Smooth muscle cell (in vitro differentiated cells): ENCODE results near the gene CHN1. TPM values are rescaled to one million over a fixed set of nuclear protein-coding genes. Genes with fewer than 3 reads are reported as not detected.

Experiments
- DNase-seq: peaks from one replicate; lab custom pipeline; 2025; ENCODE audit not compliant: unreplicated experiment; lab: John Stamatoyannopoulos, UW
- H2AFZ ChIP-seq: fragments of 200-600 bp; sonication (generic); 2 replicates; pipeline ENCODE4 v1.6.0; 2016; ENCODE audit warnings: antibody characterized with exemption, low read depth, mild to moderate bottlenecking
- H3F3A ChIP-seq: fragments of 200-600 bp; sonication (generic); 2 replicates; pipeline ENCODE4 v1.6.0; 2017; ENCODE audit warnings: antibody characterized with exemption, low read depth
- H3K27ac ChIP-seq: fragments of 200-600 bp; sonication (generic); 2 replicates; pipeline ENCODE4 v1.5.1; 2016; ENCODE audit warnings: low read depth, mild to moderate bottlenecking
- H3K27me3 ChIP-seq: fragments of 200-600 bp; sonication (generic); 2 replicates; pipeline ENCODE4 v1.6.1; 2016; ENCODE audit warnings: low read depth, mild to moderate bottlenecking
- H3K36me3 ChIP-seq: fragments of 200-600 bp; sonication (generic); 2 replicates; pipeline ENCODE4 v1.5.1; 2016; ENCODE audit warnings: low read depth
- H3K4me1 ChIP-seq: fragments of 200-600 bp; sonication (generic); 2 replicates; pipeline ENCODE4 v1.5.1; 2016; ENCODE audit warnings: low read depth
- H3K4me2 ChIP-seq: fragments of 200-600 bp; sonication (generic); 2 replicates; pipeline ENCODE4 v1.6.0; 2016; ENCODE audit warnings: mild to moderate bottlenecking
- H3K4me3 ChIP-seq: fragments of 200-600 bp; sonication (generic); 2 replicates; pipeline ENCODE4 v1.5.1; 2016; ENCODE audit warnings: mild to moderate bottlenecking
- H3K79me2 ChIP-seq: fragments of 200-600 bp; sonication (generic); 2 replicates; pipeline ENCODE4 v1.6.0; 2016; ENCODE audit warnings: low read depth, mild to moderate bottlenecking
- H3K9ac ChIP-seq: fragments of 200-600 bp; sonication (generic); 2 replicates; pipeline ENCODE4 v1.6.0; 2016; ENCODE audit warnings: low read depth
- H3K9me3 ChIP-seq: fragments of 200-600 bp; sonication (generic); replicated peaks from 2 replicates; pipeline ENCODE4 v1.5.1; 2016; ENCODE audit warnings: low read depth
- H4K20me1 ChIP-seq: fragments of 200-600 bp; sonication (generic); 2 replicates; pipeline ENCODE4 v1.6.0; 2016; ENCODE audit warnings: low read depth
- WGBS: methylation state at CpG from one replicate; pipeline ENCODE4 v1.1.7; 2016; ENCODE audit warnings: low lambda C conversion rate; 5-methylcytosine and 5-hydroxymethylcytosine counted together
- polyA plus RNA-seq: library from polyadenylated mRNA; unstranded; fragments of >200 nt; fragmentation: Nextera tagmentation; extraction: Ambion mirVana; gene quantifications from 2 replicates; pipeline ENCODE4 v1.2.1, GENCODE V29; 2016
- total RNA-seq: library from RNA; depleted of rRNA; stranded (reverse); fragments of >200 nt; gene quantifications from 2 replicates; pipeline ENCODE4 v1.2.3, GENCODE V29; 2014
- TF ChIP-seq, protein P1 (sequence below): fragments of 200-600 bp; sonication (generic); IDR thresholded peaks from 2 replicates; pipeline ENCODE4 v1.5.1; 2017; ENCODE audit warnings: borderline replicate concordance, mild to moderate bottlenecking, antibody characterized with exemption; ENCODE audit not compliant: insufficient read depth, poor library complexity, severe bottlenecking

Gene CHN1
- total and polyA plus RNA-seq, 2 experiments from 2014 or later = 33.5 to 44.8 TPM

DNA sequence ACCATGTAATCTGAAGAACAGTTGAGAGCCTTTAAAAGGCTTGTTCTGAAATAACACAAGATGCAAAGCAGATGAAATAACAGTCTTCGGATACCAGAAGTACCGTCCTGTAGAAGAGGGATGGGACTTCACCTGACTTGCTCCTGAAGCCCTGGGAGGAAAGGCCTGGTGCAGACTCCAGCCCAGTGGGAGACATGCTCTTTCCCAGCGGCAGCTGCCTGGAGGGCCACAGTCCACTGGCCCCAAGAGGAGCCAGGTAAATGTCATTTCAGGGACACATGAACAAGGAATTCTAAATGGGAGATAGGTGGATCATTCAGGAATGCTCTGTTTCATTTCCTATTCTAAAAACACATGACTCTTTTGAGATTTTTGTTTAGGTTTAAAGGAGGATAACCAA, 22.6 kb upstream of the CHN1 start:
- Histone ChIP-seq H3K4me1 (peaks cover 17% of the 10 kb centered on the region), H3K4me3 (no peak overlapping the region), H3K79me2 (no peaks in the 10 kb centered on the region), H2AFZ (no peak overlapping the region), H3K27ac (peak overlapping the region; percentile 43), H4K20me1 (no peaks in the 10 kb centered on the region), H3K9me3 (no peaks in the 10 kb centered on the region), H3K9ac (no peak overlapping the region), H3F3A (no peaks in the 10 kb centered on the region), H3K4me2 (peak overlapping the region; percentile 78), H3K36me3 (no peaks in the 10 kb centered on the region), H3K27me3 (no peaks in the 10 kb centered on the region)
- TF ChIP-seq, protein P1, sequence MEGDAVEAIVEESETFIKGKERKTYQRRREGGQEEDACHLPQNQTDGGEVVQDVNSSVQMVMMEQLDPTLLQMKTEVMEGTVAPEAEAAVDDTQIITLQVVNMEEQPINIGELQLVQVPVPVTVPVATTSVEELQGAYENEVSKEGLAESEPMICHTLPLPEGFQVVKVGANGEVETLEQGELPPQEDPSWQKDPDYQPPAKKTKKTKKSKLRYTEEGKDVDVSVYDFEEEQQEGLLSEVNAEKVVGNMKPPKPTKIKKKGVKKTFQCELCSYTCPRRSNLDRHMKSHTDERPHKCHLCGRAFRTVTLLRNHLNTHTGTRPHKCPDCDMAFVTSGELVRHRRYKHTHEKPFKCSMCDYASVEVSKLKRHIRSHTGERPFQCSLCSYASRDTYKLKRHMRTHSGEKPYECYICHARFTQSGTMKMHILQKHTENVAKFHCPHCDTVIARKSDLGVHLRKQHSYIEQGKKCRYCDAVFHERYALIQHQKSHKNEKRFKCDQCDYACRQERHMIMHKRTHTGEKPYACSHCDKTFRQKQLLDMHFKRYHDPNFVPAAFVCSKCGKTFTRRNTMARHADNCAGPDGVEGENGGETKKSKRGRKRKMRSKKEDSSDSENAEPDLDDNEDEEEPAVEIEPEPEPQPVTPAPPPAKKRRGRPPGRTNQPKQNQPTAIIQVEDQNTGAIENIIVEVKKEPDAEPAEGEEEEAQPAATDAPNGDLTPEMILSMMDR = no peak
- DNase-seq = no peak
- 99% methylated on average over 3 of the region's 3 CpGs for WGBS

DNA sequence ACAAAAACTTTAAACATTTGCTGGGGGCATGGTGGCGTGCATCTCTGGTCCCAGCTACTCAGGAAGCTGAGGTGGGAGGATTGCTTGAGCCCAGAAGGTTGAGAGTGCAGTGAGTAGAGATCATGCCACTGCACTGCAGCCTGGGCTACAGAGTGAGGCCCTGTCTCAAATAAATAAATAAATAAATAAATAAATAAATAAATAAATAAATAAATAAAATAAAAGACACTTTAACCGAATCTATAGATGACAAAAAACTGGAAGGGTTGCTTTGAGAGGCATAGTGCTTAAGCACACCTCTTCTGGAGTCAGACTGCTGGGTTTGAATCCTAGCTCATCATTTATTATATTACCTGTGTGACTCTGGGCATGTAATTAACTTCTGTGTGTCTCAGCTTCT, 21.2 kb upstream of the CHN1 start:
- H3F3A ChIP-seq = no peaks in the 10 kb centered on the region
- H3K27ac ChIP-seq = no peak overlapping the region
- WGBS = 98% methylated on average over 2 of the region's 2 CpGs
- TF ChIP-seq, protein P1 = no peak
- H3K27me3 ChIP-seq = no peaks in the 10 kb centered on the region
- no peak overlapping the region for H3K4me2 ChIP-seq
- H4K20me1 ChIP-seq = no peaks in the 10 kb centered on the region
- no peak overlapping the region for H2AFZ ChIP-seq
- H3K4me3 ChIP-seq = no peak overlapping the region
- H3K79me2 ChIP-seq = no peaks in the 10 kb centered on the region
- no peaks in the 10 kb centered on the region for H3K36me3 ChIP-seq
- no peak overlapping the region for H3K9ac ChIP-seq
- H3K9me3 ChIP-seq = no peaks in the 10 kb centered on the region
- DNase-seq = no peak
- H3K4me1 ChIP-seq = peaks cover 17% of the 10 kb centered on the region

DNA sequence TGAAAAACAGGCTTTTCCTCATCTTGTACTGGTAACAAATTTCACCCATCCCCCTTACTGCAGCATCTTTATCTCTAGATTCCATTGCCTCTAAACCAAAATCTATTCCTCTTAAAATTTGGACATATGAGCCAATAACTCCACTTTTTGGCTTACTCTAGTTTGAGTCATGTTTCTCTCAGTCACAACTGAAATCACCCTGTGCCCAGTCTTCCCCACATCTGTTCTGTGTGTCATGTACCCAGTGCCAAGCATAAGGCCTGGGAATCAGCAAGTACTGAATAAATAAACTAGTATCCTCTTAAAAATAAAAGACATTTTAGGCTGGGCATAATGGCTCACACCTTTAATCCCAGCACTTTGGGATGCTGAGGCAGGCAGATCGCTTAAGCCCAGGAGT, 20.8 kb upstream of the CHN1 start:
- no peak overlapping the region for H3K9ac ChIP-seq
- WGBS = 100% methylated on average over 1 of the region's 1 CpG
- H3F3A ChIP-seq = no peaks in the 10 kb centered on the region
- no peaks in the 10 kb centered on the region for H4K20me1 ChIP-seq
- H3K4me1 ChIP-seq = peaks cover 17% of the 10 kb centered on the region
- H2AFZ ChIP-seq = no peak overlapping the region
- H3K27ac ChIP-seq = no peak overlapping the region
- H3K4me2 ChIP-seq = no peak overlapping the region
- no peak overlapping the region for H3K4me3 ChIP-seq
- no peaks in the 10 kb centered on the region for H3K9me3 ChIP-seq
- no peaks in the 10 kb centered on the region for H3K27me3 ChIP-seq
- H3K36me3 ChIP-seq = no peaks in the 10 kb centered on the region
- TF ChIP-seq, protein P1 = no peak
- H3K79me2 ChIP-seq = no peaks in the 10 kb centered on the region
- no peak for DNase-seq

DNA sequence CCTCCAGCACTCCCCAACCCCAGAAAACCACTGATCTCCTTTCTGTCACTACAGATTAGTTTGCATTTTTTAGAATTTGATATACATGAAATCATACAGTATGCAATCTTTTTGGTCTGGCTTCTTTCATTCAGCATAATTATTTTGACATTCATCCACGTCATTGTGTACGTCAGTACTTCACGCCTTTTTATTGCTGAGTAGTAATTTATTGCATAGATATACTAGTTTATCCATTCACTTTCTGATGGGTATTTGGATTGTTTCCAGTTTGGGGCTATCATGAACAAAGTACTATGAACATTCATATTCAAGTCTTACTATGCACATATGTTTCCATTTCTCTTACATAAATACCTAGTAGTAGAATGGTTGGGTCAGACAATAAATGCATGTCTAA, 20.1 kb upstream of the CHN1 start:
- H4K20me1 ChIP-seq = no peaks in the 10 kb centered on the region

More for the DNA sequence above, 20.1 kb upstream of the CHN1 start:
- peaks cover 17% of the 10 kb centered on the region for H3K4me1 ChIP-seq
- TF ChIP-seq, protein P1 = no peak
- H3K9me3 ChIP-seq = no peaks in the 10 kb centered on the region
- H3K4me2 ChIP-seq = no peak overlapping the region
- no peak overlapping the region for H2AFZ ChIP-seq
- no peak overlapping the region for H3K9ac ChIP-seq
- no peak for DNase-seq
- H3K4me3 ChIP-seq = no peak overlapping the region
- H3K27ac ChIP-seq = no peak overlapping the region
- no peaks in the 10 kb centered on the region for H3K79me2 ChIP-seq
- H3F3A ChIP-seq = no peaks in the 10 kb centered on the region
- H3K27me3 ChIP-seq = no peaks in the 10 kb centered on the region
- WGBS = 97% methylated on average over 3 of the region's 3 CpGs
- H3K36me3 ChIP-seq = no peaks in the 10 kb centered on the region
